ENCODE data around the gene ZBTB49. TPM values are rescaled to one million over a fixed set of nuclear protein-coding genes. Genes with fewer than 3 reads are reported as not detected.

ZBTB49 gene, protein sequence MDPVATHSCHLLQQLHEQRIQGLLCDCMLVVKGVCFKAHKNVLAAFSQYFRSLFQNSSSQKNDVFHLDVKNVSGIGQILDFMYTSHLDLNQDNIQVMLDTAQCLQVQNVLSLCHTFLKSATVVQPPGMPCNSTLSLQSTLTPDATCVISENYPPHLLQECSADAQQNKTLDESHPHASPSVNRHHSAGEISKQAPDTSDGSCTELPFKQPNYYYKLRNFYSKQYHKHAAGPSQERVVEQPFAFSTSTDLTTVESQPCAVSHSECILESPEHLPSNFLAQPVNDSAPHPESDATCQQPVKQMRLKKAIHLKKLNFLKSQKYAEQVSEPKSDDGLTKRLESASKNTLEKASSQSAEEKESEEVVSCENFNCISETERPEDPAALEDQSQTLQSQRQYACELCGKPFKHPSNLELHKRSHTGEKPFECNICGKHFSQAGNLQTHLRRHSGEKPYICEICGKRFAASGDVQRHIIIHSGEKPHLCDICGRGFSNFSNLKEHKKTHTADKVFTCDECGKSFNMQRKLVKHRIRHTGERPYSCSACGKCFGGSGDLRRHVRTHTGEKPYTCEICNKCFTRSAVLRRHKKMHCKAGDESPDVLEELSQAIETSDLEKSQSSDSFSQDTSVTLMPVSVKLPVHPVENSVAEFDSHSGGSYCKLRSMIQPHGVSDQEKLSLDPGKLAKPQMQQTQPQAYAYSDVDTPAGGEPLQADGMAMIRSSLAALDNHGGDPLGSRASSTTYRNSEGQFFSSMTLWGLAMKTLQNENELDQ
- total RNA-seq (2022; extraction: Qiagen RNA extraction): 1.9 to 2.6 TPM (median 2.4 TPM) in 5 replicates

DNA sequence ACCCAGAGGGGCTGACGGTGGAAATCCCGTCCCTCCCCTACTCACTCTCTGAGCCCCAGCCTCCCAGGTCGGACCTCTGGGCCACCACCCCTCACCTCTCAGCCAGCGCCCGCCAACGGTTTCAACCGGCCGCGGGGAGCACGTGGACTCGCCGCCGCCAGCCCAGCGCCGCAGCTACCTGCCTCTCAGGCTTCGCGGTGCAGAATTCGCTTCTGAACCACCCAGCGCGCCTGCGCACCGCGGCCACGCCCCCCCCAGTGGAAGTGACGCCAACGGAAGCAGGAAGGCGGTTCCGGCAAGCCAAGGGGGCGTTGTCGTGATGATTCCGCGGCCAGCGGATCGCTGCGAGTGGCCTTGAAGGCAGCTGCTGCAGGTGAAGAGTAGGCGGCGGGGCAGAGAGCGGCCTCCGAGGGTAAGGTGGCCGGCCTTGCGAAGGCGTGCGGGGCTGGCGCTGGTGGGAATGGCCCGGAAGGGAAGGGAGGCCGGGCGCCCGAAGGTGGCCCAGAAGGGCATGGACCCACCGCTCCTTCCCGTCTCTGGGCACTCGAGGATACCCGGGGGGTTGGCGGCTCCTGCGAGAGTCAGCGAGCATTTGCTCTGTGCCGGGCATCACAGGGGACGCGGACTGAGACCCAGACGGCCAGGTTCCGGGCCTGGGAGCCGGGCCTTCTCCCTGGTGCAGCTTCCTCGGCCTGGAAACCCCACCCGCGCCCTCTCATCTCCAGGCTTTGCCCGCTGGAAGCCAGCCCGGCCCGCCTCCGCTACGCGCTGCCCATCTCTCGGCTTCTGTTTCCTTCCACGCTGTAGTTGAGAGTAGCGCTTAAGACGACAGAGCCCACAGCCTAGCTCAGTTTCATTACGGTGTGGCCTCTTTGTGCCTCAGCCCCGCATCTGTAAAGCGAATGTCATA lies at the start of gene ZBTB49, which contains the start of gene LYAR:
TSS of gene ZBTB49 (plus strand) at position 311 of the 910 bp plus-strand sequence. CDS start 9,695 bp downstream, outside the sequence.
TSS of gene LYAR (minus strand) at position 214 of the 910 bp plus-strand sequence. CDS start 6,412 bp downstream, outside the sequence.

DNA sequence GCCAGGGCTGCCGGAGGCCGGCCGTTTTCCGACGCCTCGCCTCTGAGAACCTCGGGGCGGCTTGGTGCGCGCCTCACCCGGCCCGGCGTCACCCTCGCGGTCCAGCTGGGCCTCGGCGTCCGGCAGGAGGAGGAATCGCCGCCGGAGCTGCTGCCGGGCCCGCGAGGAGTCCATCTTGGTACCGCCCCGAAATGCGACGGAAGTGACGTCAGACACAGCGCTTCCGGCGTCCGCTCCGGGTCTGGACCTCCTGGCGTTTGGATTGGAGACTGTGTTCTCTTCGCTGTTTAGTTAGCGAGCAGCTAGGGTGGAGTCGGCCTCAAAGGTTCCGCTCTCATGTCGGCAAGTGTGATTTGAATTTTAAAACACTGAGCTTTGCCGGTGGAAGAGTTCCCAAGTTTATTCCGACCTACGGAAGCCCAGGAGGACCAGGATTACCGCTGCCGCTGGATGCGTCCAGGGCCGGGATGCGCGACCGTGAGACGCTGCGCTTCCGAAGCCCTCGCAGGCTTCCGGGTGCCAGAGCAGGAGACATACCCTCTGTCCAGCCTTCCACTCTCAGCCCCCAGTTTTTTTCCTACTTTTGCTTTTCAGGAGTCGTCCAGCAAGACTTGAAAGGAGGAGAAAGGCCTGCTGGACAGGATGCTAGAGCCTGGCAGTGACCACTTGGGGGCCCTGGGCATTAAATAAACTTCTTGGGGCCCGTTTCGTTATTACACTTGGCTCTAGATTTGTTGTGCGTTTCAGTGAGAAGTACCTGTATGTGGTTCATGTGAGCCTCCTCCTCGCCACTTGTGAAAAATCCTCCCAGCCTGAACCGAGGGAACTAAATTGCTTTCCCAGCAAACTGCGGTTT lies 41.8 kb upstream of the ZBTB49 start, which contains the start of gene TMEM128:
TSS of gene TMEM128 (minus strand) at position 195 of the 856 bp plus-strand sequence. CDS start at position 174, 21 bp downstream.

Other genes with a start within 250 kb of the ZBTB49 start
- gene OTOP1, start 63.3 kb upstream of the ZBTB49 start, total RNA-seq (2022; extraction: Qiagen RNA extraction): not detected in 5 replicates
- 11.0 to 12.4 TPM (median 12.0 TPM) in 5 replicates for gene TMEM128, start 42.0 kb upstream of the ZBTB49 start, total RNA-seq (2022; extraction: Qiagen RNA extraction)
- gene LYAR, start 97 bp upstream of the ZBTB49 start, total RNA-seq (2022; extraction: Qiagen RNA extraction): 25.6 to 30.7 TPM (median 26.1 TPM) in 5 replicates
- gene NSG1, start 96.9 kb downstream of the ZBTB49 start, total RNA-seq (2022; extraction: Qiagen RNA extraction): 9.4 to 13.5 TPM (median 10.5 TPM) in 5 replicates

Data from A549 treated with AZD2906 at 1 μM for 4 hours (cell line).